ENCODE measurements around the gene COL4A6. TPM values are rescaled to one million over a fixed set of nuclear protein-coding genes. Genes with fewer than 3 reads are reported as not detected.
A peak's percentile ranks its signal among the peaks of the same experiment; 100 is the strongest.

COL4A6 gene
- total and polyA plus RNA-seq, 2 experiments from 2014 or later: 0.11 TPM; not detected in 1

- Histone ChIP-seq H4K20me1 (ENCODE audit: insufficient read depth) (no peaks in the 10 kb centered on the region), H3K36me3 (ENCODE audit: low read depth) (no peaks in the 10 kb centered on the region), H3K4me1 (ENCODE audit: insufficient read depth) (no peaks in the 10 kb centered on the region), H3K9me3 (ENCODE audit: low read depth) (no peaks in the 10 kb centered on the region), H2AFZ (no peak overlapping the region), H3K9ac (no peak overlapping the region), H3K27ac (no peak overlapping the region), H3K79me2 (ENCODE audit: insufficient read depth) (no peaks in the 10 kb centered on the region), H3K9me2 (ENCODE audit: insufficient read depth) (no peaks in the 10 kb centered on the region), H3F3A (ENCODE audit: insufficient read depth) (no peaks in the 10 kb centered on the region), H3K4me2 (ENCODE audit: unreplicated experiment) (no peak overlapping the region), H3K27me3 (replicated peaks; ENCODE audit: insufficient read depth) (no peaks in the 10 kb centered on the region), H3K4me3 (no peak overlapping the region)
- peak; percentile 2 for DNase-seq
- in situ Hi-C loops (cut with MboI): no loop called here
- 84 to 87% methylated on average over 2 of the region's 2 CpGs for WGBS, 2 experiments (ENCODE audit: low coverage in 1 of 2, low lambda C conversion rate in 2 of 2, missing lambda C conversion rate in 2 of 2)
- TF ChIP-seq EZH2 (IDR thresholded peaks at IDR 0.05; ENCODE audit: insufficient read depth, poor library complexity, severe bottlenecking): no peak
- TF ChIP-seq EZH2phosphoT487 (IDR thresholded peaks at IDR 0.05; ENCODE audit: insufficient read depth, low read depth): no peak
Observed at GRCh38 chrX:108415891-108416290, 22.3 kb downstream of the COL4A6 start.

GRCh38 chrX:108415146-108415545, 23.1 kb downstream of the COL4A6 start:
- H3K4me1 ChIP-seq (ENCODE audit: insufficient read depth): no peaks in the 10 kb centered on the region
- no peak for TF ChIP-seq EZH2 (IDR thresholded peaks at IDR 0.05; ENCODE audit: insufficient read depth, poor library complexity, severe bottlenecking)
- TF ChIP-seq EZH2phosphoT487 (IDR thresholded peaks at IDR 0.05; ENCODE audit: insufficient read depth, low read depth): no peak
- 80 to 92% methylated on average over 1 of the region's 1 CpG for WGBS, 2 experiments (ENCODE audit: low coverage in 1 of 2, low lambda C conversion rate in 2 of 2, missing lambda C conversion rate in 2 of 2)
- no peaks in the 10 kb centered on the region for H3K36me3 ChIP-seq (ENCODE audit: low read depth)
- H3K27me3 ChIP-seq (replicated peaks; ENCODE audit: insufficient read depth): no peaks in the 10 kb centered on the region
- no peaks in the 10 kb centered on the region for H3K9me2 ChIP-seq (ENCODE audit: insufficient read depth)
- no peak overlapping the region for H2AFZ ChIP-seq
- no peaks in the 10 kb centered on the region for H3K9me3 ChIP-seq (ENCODE audit: low read depth)
- in situ Hi-C loops (cut with MboI): no loop called here
- no peak overlapping the region for H3K4me2 ChIP-seq (ENCODE audit: unreplicated experiment)
- H3K9ac ChIP-seq: no peak overlapping the region
- no peaks in the 10 kb centered on the region for H4K20me1 ChIP-seq (ENCODE audit: insufficient read depth)
- no peaks in the 10 kb centered on the region for H3F3A ChIP-seq (ENCODE audit: insufficient read depth)
- no peak overlapping the region for H3K4me3 ChIP-seq
- no peak overlapping the region for H3K27ac ChIP-seq
- no peaks in the 10 kb centered on the region for H3K79me2 ChIP-seq (ENCODE audit: insufficient read depth)
- no peak for DNase-seq

GRCh38 chrX:108412783-108413182, 25.4 kb downstream of the COL4A6 start:
- Histone ChIP-seq H3K27ac (no peak overlapping the region), H3K4me2 (ENCODE audit: unreplicated experiment) (no peak overlapping the region), H3K79me2 (ENCODE audit: insufficient read depth) (no peaks in the 10 kb centered on the region), H4K20me1 (ENCODE audit: insufficient read depth) (no peaks in the 10 kb centered on the region), H3K36me3 (ENCODE audit: low read depth) (no peaks in the 10 kb centered on the region), H3K9me3 (ENCODE audit: low read depth) (no peaks in the 10 kb centered on the region), H3K9ac (no peak overlapping the region), H3K4me1 (ENCODE audit: insufficient read depth) (no peaks in the 10 kb centered on the region), H3F3A (ENCODE audit: insufficient read depth) (no peaks in the 10 kb centered on the region), H2AFZ (no peak overlapping the region), H3K27me3 (replicated peaks; ENCODE audit: insufficient read depth) (no peaks in the 10 kb centered on the region), H3K4me3 (no peak overlapping the region), H3K9me2 (ENCODE audit: insufficient read depth) (no peaks in the 10 kb centered on the region)
- no peak for DNase-seq
- TF ChIP-seq EZH2 (IDR thresholded peaks at IDR 0.05; ENCODE audit: insufficient read depth, poor library complexity, severe bottlenecking): no peak
- no peak for TF ChIP-seq EZH2phosphoT487 (IDR thresholded peaks at IDR 0.05; ENCODE audit: insufficient read depth, low read depth)
- in situ Hi-C loops (cut with MboI): no loop called here

DNA sequence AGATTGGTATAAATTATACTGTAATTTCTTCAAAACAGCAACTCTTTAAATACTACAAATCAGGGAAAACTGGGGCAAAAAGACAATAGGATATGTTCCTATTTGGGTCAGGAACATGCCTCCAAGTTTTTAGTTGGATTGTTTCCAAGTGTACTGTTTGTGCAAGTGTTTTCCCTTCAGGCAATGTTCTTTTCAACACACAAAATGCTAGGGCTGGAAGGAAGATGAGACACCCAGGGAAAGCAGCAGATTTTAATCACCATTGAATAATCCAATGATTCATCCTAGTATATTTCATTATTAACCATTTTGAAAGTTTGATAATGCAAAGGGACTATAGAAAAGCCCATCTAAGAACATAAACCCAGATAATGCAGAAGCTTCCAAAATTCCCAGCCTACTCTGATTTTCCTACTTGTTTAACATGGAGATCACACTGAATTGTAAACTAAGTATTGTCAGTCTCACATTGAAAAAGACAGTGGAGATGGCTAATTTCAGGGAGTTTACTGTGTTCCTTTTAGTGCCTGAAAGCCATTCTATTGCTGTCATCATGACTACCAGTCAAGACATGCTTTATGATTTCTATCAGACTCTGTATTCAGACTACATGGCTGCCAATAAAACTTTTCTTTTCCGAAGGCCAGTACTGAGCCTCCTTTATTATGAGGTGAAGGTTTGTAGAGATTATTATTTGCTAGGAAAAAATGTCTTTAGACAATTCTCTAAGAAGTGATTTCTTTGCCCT, 38.6 kb downstream of the COL4A6 start:
- DNase-seq: peak; percentile 66
- Histone ChIP-seq H3K36me3 (ENCODE audit: low read depth) (no peaks in the 10 kb centered on the region), H3K4me2 (ENCODE audit: unreplicated experiment) (peak overlapping the region; percentile 52), H3K4me1 (ENCODE audit: insufficient read depth) (peaks cover 42% of the 10 kb centered on the region), H4K20me1 (ENCODE audit: insufficient read depth) (no peaks in the 10 kb centered on the region), H3K9ac (no peak overlapping the region), H3K4me3 (0 out of 2 replicates have a peak overlapping the region, but pooled peaks have one; percentile 37), H3F3A (ENCODE audit: insufficient read depth) (peaks cover 26% of the 10 kb centered on the region), H3K27ac (peak overlapping the region; percentile 38), H2AFZ (no peak overlapping the region), H3K9me3 (ENCODE audit: low read depth) (no peaks in the 10 kb centered on the region), H3K27me3 (replicated peaks; ENCODE audit: insufficient read depth) (no peaks in the 10 kb centered on the region), H3K9me2 (ENCODE audit: insufficient read depth) (no peaks in the 10 kb centered on the region), H3K79me2 (ENCODE audit: insufficient read depth) (no peaks in the 10 kb centered on the region)
- 6 to 11% methylated on average over 1 of the region's 1 CpG for WGBS, 2 experiments (ENCODE audit: low coverage in 1 of 2, low lambda C conversion rate in 2 of 2, missing lambda C conversion rate in 2 of 2)
- in situ Hi-C loops (cut with MboI): no loop called here
- no peak for TF ChIP-seq EZH2phosphoT487 (IDR thresholded peaks at IDR 0.05; ENCODE audit: insufficient read depth, low read depth)
- no peak for TF ChIP-seq EZH2 (IDR thresholded peaks at IDR 0.05; ENCODE audit: insufficient read depth, poor library complexity, severe bottlenecking)
